Loucy (cell line): ENCODE data around the gene MACROH2A2.

ENCODE experiments used
- CTCF ChIP-seq: fragments of 200-600 bp; sonication (generic); conservative IDR thresholded peaks from 2 replicates; pipeline ENCODE4 v1.5.1; 2014; ENCODE audit warnings: mild to moderate bottlenecking, antibody characterized with exemption, low read length
- EZH2phosphoT487 ChIP-seq: fragments of 200-600 bp; IDR thresholded peaks from 2 replicates; pipeline ENCODE4 v1.6.1; 2018; ENCODE audit warnings: antibody characterized with exemption, mild to moderate bottlenecking, moderate library complexity, borderline replicate concordance

GRCh38 chr10:70155255-70155838 lies 102.7 kb downstream of the MACROH2A2 start:
- no peak for TF ChIP-seq CTCF
- TF ChIP-seq EZH2phosphoT487, result no peak
